ENCODE data around the gene ZYX. TPM values are rescaled to one million over a fixed set of nuclear protein-coding genes. Genes with fewer than 3 reads are reported as not detected.

ZYX gene
- total RNA-seq, 1 donor from 2014 or later = 523 TPM

DNA sequence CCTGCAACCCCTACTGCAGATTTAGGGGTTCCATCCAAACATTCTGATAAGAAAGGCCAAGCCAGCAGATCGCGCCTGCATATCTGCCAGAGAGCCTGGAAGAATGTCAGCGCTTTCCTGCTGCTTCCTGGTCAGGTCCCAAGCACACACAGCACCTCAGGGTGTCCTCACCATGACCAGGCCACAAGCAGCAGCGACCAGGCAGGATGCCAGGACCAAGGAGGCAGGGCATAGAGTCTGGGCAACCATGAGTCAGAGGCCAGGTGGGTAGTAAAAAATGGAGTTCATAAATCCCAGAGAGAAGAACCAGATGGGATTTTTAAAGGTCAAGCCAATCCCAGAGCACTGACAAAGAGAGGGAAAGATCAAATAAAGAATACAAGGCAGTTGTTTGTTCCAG is 13.2 kb upstream of the ZYX start:
- Histone ChIP-seq H3K4me1 (ENCODE audit: insufficient read depth, low read length) (peaks cover 6% of the 10 kb centered on the region), H3K79me2 (ENCODE audit: insufficient read depth, low read length) (no peaks in the 10 kb centered on the region), H3K4me2 (ENCODE audit: low read length) (no peak overlapping the region), H3K4me3 (ENCODE audit: insufficient read depth, low read depth, low read length) (no peak overlapping the region), H3K9ac (ENCODE audit: low read length) (no peak overlapping the region), H3K36me3 (ENCODE audit: insufficient read depth, low read length) (no peaks in the 10 kb centered on the region), H3K27me3 (ENCODE audit: insufficient read depth, low read length) (peaks cover 10% of the 10 kb centered on the region), H3K9me3 (ENCODE audit: insufficient read depth, low read depth, low read length) (no peaks in the 10 kb centered on the region), H4K20me1 (ENCODE audit: insufficient read depth, low read length) (no peaks in the 10 kb centered on the region), H3K27ac (ENCODE audit: low read depth, low read length) (no peak overlapping the region), H2AFZ (ENCODE audit: low read depth, low read length) (no peak overlapping the region)
- DNase-seq (ENCODE audit: low read depth) = no peak
- Mint-ChIP-seq H3K36me3 (ENCODE audit: low read depth, unreplicated experiment) (no peaks in the 10 kb centered on the region), H3K4me3 (ENCODE audit: unreplicated experiment) (no peak overlapping the region), H3K27ac (ENCODE audit: unreplicated experiment) (no peak overlapping the region), H3K9me3 (ENCODE audit: unreplicated experiment) (peaks cover 4% of the 10 kb centered on the region), H3K4me1 (ENCODE audit: low read depth, unreplicated experiment) (peaks cover 14% of the 10 kb centered on the region), H3K27me3 (ENCODE audit: low read depth, unreplicated experiment) (peaks cover 26% of the 10 kb centered on the region)
- TF ChIP-seq EZH2 (IDR thresholded peaks at IDR 0.05; ENCODE audit: insufficient read depth, low read length) = no peak
- TF ChIP-seq, protein P1, sequence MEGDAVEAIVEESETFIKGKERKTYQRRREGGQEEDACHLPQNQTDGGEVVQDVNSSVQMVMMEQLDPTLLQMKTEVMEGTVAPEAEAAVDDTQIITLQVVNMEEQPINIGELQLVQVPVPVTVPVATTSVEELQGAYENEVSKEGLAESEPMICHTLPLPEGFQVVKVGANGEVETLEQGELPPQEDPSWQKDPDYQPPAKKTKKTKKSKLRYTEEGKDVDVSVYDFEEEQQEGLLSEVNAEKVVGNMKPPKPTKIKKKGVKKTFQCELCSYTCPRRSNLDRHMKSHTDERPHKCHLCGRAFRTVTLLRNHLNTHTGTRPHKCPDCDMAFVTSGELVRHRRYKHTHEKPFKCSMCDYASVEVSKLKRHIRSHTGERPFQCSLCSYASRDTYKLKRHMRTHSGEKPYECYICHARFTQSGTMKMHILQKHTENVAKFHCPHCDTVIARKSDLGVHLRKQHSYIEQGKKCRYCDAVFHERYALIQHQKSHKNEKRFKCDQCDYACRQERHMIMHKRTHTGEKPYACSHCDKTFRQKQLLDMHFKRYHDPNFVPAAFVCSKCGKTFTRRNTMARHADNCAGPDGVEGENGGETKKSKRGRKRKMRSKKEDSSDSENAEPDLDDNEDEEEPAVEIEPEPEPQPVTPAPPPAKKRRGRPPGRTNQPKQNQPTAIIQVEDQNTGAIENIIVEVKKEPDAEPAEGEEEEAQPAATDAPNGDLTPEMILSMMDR (IDR thresholded peaks at IDR 0.05; ENCODE audit: insufficient read depth, low read depth, low read length) = no peak
- no peak for FAIRE-seq

DNA sequence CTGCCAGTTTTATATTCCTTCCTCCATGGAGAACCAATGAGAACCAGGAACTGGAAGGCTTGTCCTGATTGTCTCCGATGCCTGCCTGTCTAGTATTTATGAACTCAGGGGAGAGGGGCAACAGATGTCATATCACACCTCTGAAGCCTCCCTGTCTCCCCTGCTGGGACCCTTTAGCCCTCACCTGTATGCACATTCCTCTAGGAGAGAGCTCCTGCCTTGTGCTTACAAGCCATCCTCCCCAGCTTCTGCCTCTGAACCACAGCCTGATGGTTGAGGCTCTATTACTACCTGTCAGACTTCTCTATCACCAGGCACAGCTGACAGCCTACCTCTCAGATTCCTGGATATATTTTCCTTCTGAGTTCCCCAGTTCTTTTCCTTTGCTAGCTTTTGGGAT is 12.8 kb upstream of the ZYX start:
- H3K4me1 ChIP-seq (ENCODE audit: insufficient read depth, low read length) = peaks cover 6% of the 10 kb centered on the region
- no peak overlapping the region for H3K4me3 ChIP-seq (ENCODE audit: insufficient read depth, low read depth, low read length)
- Mint-ChIP-seq H3K9me3 (ENCODE audit: unreplicated experiment) (peaks cover 2% of the 10 kb centered on the region), H3K36me3 (ENCODE audit: low read depth, unreplicated experiment) (no peaks in the 10 kb centered on the region), H3K27me3 (ENCODE audit: low read depth, unreplicated experiment) (peaks cover 22% of the 10 kb centered on the region), H3K4me1 (ENCODE audit: low read depth, unreplicated experiment) (peaks cover 14% of the 10 kb centered on the region), H3K4me3 (ENCODE audit: unreplicated experiment) (no peak overlapping the region), H3K27ac (ENCODE audit: unreplicated experiment) (no peak overlapping the region)
- H3K79me2 ChIP-seq (ENCODE audit: insufficient read depth, low read length) = no peaks in the 10 kb centered on the region
- H3K27ac ChIP-seq (ENCODE audit: low read depth, low read length) = no peak overlapping the region
- no peak for FAIRE-seq
- H3K36me3 ChIP-seq (ENCODE audit: insufficient read depth, low read length) = no peaks in the 10 kb centered on the region
- H3K9ac ChIP-seq (ENCODE audit: low read length) = no peak overlapping the region
- no peak for DNase-seq (ENCODE audit: low read depth)
- H2AFZ ChIP-seq (ENCODE audit: low read depth, low read length) = no peak overlapping the region
- H3K4me2 ChIP-seq (ENCODE audit: low read length) = no peak overlapping the region
- H4K20me1 ChIP-seq (ENCODE audit: insufficient read depth, low read length) = no peaks in the 10 kb centered on the region
- TF ChIP-seq, protein P1 (IDR thresholded peaks at IDR 0.05; ENCODE audit: insufficient read depth, low read depth, low read length) = no peak
- no peak for TF ChIP-seq EZH2 (IDR thresholded peaks at IDR 0.05; ENCODE audit: insufficient read depth, low read length)
- no peaks in the 10 kb centered on the region for H3K9me3 ChIP-seq (ENCODE audit: insufficient read depth, low read depth, low read length)
- peaks cover 5% of the 10 kb centered on the region for H3K27me3 ChIP-seq (ENCODE audit: insufficient read depth, low read length)

DNA sequence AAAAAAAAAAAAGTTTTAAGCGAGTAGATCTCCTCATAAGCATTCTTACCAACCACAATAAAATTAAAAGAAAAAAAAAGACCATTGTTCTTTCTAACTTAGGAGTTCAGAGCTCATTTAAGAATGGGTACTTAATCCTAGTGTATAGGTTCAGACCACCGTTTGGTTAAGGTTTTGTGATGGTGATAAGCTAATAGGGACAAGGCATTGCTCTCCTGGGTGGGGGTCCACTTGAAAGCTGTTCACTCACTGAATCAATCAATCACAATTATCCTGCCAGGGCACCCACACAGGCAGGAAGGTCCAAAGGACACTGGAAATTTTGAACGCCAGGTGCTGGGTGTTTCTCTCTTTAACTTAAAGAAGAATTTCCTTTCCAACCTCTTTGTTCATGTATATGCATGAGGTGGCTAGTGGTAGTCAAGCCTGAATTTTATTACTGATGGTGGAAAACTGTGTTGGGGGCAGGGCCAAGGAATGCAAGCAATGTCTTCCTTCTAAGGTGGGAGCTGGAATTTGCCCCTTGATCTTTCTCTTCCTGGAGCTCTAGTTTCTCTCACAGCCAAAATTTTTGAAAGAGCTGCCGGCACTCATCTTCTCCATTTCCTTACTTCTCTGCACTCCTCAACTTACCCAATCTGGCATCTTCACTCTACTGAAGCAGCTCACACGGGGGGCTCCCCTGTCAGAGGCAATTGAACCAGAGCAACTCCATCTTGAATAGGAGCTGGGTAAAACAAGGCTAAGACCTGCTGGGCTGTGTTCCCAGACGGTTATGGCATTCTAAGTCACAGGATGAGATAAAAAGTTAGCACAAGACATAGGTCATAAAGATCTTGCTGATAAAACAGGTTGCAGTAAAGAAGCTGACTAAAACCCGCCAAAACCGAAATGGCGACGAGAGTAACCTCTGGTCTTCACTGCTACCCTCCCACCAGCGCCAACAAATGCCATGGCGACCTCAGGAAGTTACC is 11.2 kb upstream of the ZYX start:
- no peaks in the 10 kb centered on the region for H3K36me3 ChIP-seq (ENCODE audit: insufficient read depth, low read length)
- H2AFZ ChIP-seq (ENCODE audit: low read depth, low read length) = no peak overlapping the region
- DNase-seq (ENCODE audit: low read depth) (no peak), FAIRE-seq (no peak)
- peaks cover 8% of the 10 kb centered on the region for H3K27me3 Mint-ChIP-seq (ENCODE audit: low read depth, unreplicated experiment)
- H3K4me3 Mint-ChIP-seq (ENCODE audit: unreplicated experiment) = no peak overlapping the region
- no peaks in the 10 kb centered on the region for H3K9me3 ChIP-seq (ENCODE audit: insufficient read depth, low read depth, low read length)
- no peak overlapping the region for H3K9ac ChIP-seq (ENCODE audit: low read length)
- no peak overlapping the region for H3K4me3 ChIP-seq (ENCODE audit: insufficient read depth, low read depth, low read length)
- H3K36me3 Mint-ChIP-seq (ENCODE audit: low read depth, unreplicated experiment) = no peaks in the 10 kb centered on the region
- TF ChIP-seq, protein P1 (IDR thresholded peaks at IDR 0.05; ENCODE audit: insufficient read depth, low read depth, low read length) = no peak
- TF ChIP-seq EZH2 (IDR thresholded peaks at IDR 0.05; ENCODE audit: insufficient read depth, low read length) = no peak
- H3K27me3 ChIP-seq (ENCODE audit: insufficient read depth, low read length) = no peaks in the 10 kb centered on the region
- no peak overlapping the region for H3K27ac ChIP-seq (ENCODE audit: low read depth, low read length)
- H3K9me3 Mint-ChIP-seq (ENCODE audit: unreplicated experiment) = peaks cover 2% of the 10 kb centered on the region
- peaks cover 15% of the 10 kb centered on the region for H3K4me1 Mint-ChIP-seq (ENCODE audit: low read depth, unreplicated experiment)
- H3K4me2 ChIP-seq (ENCODE audit: low read length) = peak overlapping the region; percentile 34
- no peaks in the 10 kb centered on the region for H3K79me2 ChIP-seq (ENCODE audit: insufficient read depth, low read length)
- H3K27ac Mint-ChIP-seq (ENCODE audit: unreplicated experiment) = peak overlapping the region; percentile 27
- H3K4me1 ChIP-seq (ENCODE audit: insufficient read depth, low read length) = peaks cover 6% of the 10 kb centered on the region
- H4K20me1 ChIP-seq (ENCODE audit: insufficient read depth, low read length) = no peaks in the 10 kb centered on the region

All from astrocyte (in vitro differentiated cells and primary cell).